HEK293T (cell line): ENCODE measurements around the gene TBC1D32.
"Not testable (repeated sequence)": the region's sequence is repeated elsewhere in the genome, so short reads cannot be mapped to it uniquely, and the experiment has no call there.

Source experiments
- CTCF ChIA-PET: fragments of 350-600 bp; formaldehyde crosslinking; extraction: SDS; loops from one replicate; lab custom pipeline; 2021; ENCODE audit warnings: antibody characterized with exemption, inconsistent platforms; lab: Yijun Ruan, JAX
- POLR2A ChIA-PET: fragments of 350-600 bp; formaldehyde crosslinking; extraction: SDS; loops from one replicate; lab custom pipeline; 2020; ENCODE audit warnings: antibody characterized with exemption, inconsistent platforms; lab: Yijun Ruan, JAX
- DNase-seq: peaks from one replicate; pipeline ENCODE4 v3.0.0; 2012; ENCODE audit warnings: mixed read lengths; ENCODE audit errors: extremely low spot score
- ARNT ChIP-seq: fragments of 450-650 bp; IDR thresholded peaks from 2 replicates; pipeline ENCODE4 v1.6.1; 2017; ENCODE audit warnings: mild to moderate bottlenecking
- BHLHE40 ChIP-seq: fragments of 450-650 bp; IDR thresholded peaks from 2 replicates; pipeline ENCODE4 v1.6.1; 2016; ENCODE audit warnings: mild to moderate bottlenecking, moderate library complexity, borderline replicate concordance
- CTBP1 ChIP-seq: fragments of 450-650 bp; IDR thresholded peaks from 2 replicates; pipeline ENCODE4 v1.6.1; 2016; ENCODE audit warnings: borderline replicate concordance
- ELF4 ChIP-seq: fragments of 450-650 bp; IDR thresholded peaks from 2 replicates; pipeline ENCODE4 v1.6.1; 2017; ENCODE audit warnings: antibody characterized with exemption
- FOXA1 ChIP-seq: fragments of 450-650 bp; IDR thresholded peaks from 2 replicates; pipeline ENCODE4 v1.6.1; 2016; ENCODE audit warnings: mild to moderate bottlenecking
- FOXK2 ChIP-seq: fragments of 450-650 bp; IDR thresholded peaks from 2 replicates; pipeline ENCODE4 v1.6.1; 2016; ENCODE audit warnings: mild to moderate bottlenecking
- FOXM1 ChIP-seq: fragments of 450-650 bp; IDR thresholded peaks from 2 replicates; pipeline ENCODE4 v1.6.1; 2017; ENCODE audit warnings: mild to moderate bottlenecking, borderline replicate concordance
- HDGF ChIP-seq: fragments of 450-650 bp; IDR thresholded peaks from 2 replicates; pipeline ENCODE4 v1.6.1; 2017; ENCODE audit warnings: antibody characterized with exemption, borderline replicate concordance
- L3MBTL2 ChIP-seq: fragments of 450-650 bp; conservative IDR thresholded peaks from 2 replicates; pipeline ENCODE4 v1.6.1; 2016; ENCODE audit warnings: mild to moderate bottlenecking
- LEF1 ChIP-seq: fragments of 450-650 bp; IDR thresholded peaks from 2 replicates; pipeline ENCODE4 v1.6.1; 2017; ENCODE audit warnings: mild to moderate bottlenecking, borderline replicate concordance
- NFRKB ChIP-seq: fragments of 450-650 bp; IDR thresholded peaks from 2 replicates; pipeline ENCODE4 v1.6.1; 2016; ENCODE audit warnings: mild to moderate bottlenecking, moderate library complexity
- SP1 ChIP-seq: fragments of 450-650 bp; IDR thresholded peaks from 2 replicates; pipeline ENCODE4 v1.6.1; 2017
- SUZ12 ChIP-seq: fragments of 450-650 bp; IDR thresholded peaks from 2 replicates; pipeline ENCODE4 v1.6.1; 2016; ENCODE audit warnings: mild to moderate bottlenecking
- TARDBP ChIP-seq: fragments of 450-650 bp; IDR thresholded peaks from 2 replicates; pipeline ENCODE4 v1.6.1; 2016
- ZNF384 ChIP-seq: fragments of 450-650 bp; IDR thresholded peaks from 2 replicates; pipeline ENCODE4 v1.6.1; 2016
- TF ChIP-seq, protein P1 (sequence below): fragments of 450-650 bp; IDR thresholded peaks from 2 replicates; pipeline ENCODE4 v1.6.1; 2016

The TBC1D32 gene

GRCh38 chr6:121187200-121187832 is 147.0 kb downstream of the TBC1D32 start:
- ChIA-PET CTCF (no interaction called here), POLR2A (no interaction called here)
- TF ChIP-seq SUZ12, result no peak
- TF ChIP-seq SP1, result no peak

DNA sequence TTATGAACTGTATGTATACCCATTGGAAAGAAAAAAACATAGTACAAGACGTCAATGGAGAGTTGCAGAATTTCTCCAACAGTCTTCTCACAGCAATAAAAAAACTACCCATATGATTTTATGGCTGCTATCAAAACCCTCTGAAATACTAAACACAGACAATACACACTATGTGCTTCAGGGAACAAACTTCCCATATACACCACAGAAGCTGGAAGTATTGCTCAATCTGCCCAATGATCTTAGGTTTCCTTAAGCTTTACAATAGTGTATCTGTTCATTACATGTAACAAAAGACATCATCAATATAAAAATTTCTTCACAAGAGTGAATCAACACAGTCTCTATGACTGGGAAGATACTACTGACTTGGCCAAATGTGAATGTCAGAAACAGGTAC is 150.5 kb downstream of the TBC1D32 start:
- no peak for DNase-seq
- CTCF ChIA-PET, result no interaction called here
- TF ChIP-seq BHLHE40, result no peak
- POLR2A ChIA-PET, result no interaction called here

More at GRCh38 chr6:121187200-121187832, 147.0 kb downstream of the TBC1D32 start:
- DNase-seq, result no peak

GRCh38 chr6:121175827-121176226 is 158.5 kb downstream of the TBC1D32 start:
- ChIA-PET POLR2A (no interaction called here), CTCF (no interaction called here)
- TF ChIP-seq TARDBP (no peak), CTBP1 (no peak), NFRKB (no peak)
- TF ChIP-seq, protein P1, sequence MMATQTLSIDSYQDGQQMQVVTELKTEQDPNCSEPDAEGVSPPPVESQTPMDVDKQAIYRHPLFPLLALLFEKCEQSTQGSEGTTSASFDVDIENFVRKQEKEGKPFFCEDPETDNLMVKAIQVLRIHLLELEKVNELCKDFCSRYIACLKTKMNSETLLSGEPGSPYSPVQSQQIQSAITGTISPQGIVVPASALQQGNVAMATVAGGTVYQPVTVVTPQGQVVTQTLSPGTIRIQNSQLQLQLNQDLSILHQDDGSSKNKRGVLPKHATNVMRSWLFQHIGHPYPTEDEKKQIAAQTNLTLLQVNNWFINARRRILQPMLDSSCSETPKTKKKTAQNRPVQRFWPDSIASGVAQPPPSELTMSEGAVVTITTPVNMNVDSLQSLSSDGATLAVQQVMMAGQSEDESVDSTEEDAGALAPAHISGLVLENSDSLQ, result no peak
- no peak for DNase-seq

DNA sequence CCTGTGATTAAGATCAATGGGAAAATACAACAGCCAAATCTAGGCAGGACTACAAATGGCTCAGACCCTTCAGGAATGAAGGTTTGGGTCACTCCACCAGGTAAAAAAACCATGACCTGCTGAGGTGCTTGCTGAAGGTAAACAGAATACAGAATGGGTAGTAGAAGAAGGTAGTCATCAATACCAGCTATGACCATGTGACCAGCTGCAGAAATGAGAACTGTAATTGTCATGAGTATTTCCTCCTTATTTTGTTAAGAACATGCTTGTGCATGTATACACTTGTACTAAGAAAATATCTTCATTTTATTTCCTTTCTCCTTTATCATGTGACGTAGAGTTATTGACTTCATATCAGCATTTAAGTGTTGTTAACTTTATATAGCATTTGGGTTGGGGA is 161.8 kb downstream of the TBC1D32 start:
- DNase-seq, CTCF ChIA-PET, POLR2A ChIA-PET: not testable (repeated sequence)

GRCh38 chr6:121171879-121172278 is 162.4 kb downstream of the TBC1D32 start:
- TF ChIP-seq, protein P1, result no peak
- TF ChIP-seq NFRKB, result no peak
- no peak for TF ChIP-seq ELF4
- no peak for TF ChIP-seq SUZ12
- no peak for TF ChIP-seq ZNF384
- TF ChIP-seq FOXK2, result no peak
- TF ChIP-seq SP1, result no peak
- no peak for TF ChIP-seq L3MBTL2
- TF ChIP-seq FOXM1, result no peak
- no peak for TF ChIP-seq FOXA1
- no peak for TF ChIP-seq TARDBP
- no peak for TF ChIP-seq CTBP1
- no peak for TF ChIP-seq ARNT
- DNase-seq, result no peak
- ChIA-PET POLR2A (no interaction called here), CTCF (no interaction called here)

GRCh38 chr6:121161886-121162285 is 172.4 kb downstream of the TBC1D32 start:
- CTCF ChIA-PET, result no interaction called here
- no peak for DNase-seq
- POLR2A ChIA-PET, result no interaction called here
- TF ChIP-seq, protein P1, result no peak
- TF ChIP-seq FOXA1, result no peak
- TF ChIP-seq L3MBTL2, result no peak
- no peak for TF ChIP-seq ELF4
- TF ChIP-seq ZNF384, result no peak
- no peak for TF ChIP-seq SUZ12
- TF ChIP-seq BHLHE40, result no peak
- no peak for TF ChIP-seq LEF1
- TF ChIP-seq ARNT, result no peak
- TF ChIP-seq HDGF, result no peak
- no peak for TF ChIP-seq FOXM1

DNA sequence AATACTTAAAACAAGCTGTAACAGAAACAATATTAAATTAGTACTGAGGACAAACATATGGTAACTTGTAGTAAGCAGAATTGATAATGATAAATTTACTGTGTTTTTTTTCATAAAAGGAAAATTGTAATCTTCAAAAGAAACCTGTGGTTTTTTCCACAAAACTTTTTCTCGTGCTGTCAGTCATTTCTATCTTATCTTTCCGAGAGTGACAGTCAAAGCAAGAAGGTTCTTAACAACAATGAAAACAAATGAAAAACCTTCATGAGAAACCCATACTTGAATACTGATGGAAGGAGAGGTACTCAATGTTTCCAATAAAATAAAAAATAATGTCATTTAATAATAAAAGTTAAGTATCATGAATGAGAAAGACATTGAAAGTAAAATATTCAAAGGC is 174.0 kb downstream of the TBC1D32 start:
- no peak for DNase-seq
- POLR2A ChIA-PET, result no interaction called here
- CTCF ChIA-PET, result no interaction called here
- TF ChIP-seq SUZ12, result no peak
- TF ChIP-seq FOXM1, result no peak
- TF ChIP-seq HDGF, result no peak
- no peak for TF ChIP-seq SP1
- no peak for TF ChIP-seq BHLHE40
- TF ChIP-seq, protein P1, result no peak
- TF ChIP-seq TARDBP, result no peak
- TF ChIP-seq NFRKB, result no peak
- TF ChIP-seq ARNT, result no peak
- TF ChIP-seq FOXK2, result no peak
